CD4-positive, alpha-beta T cell (primary cell): Measurements from ENCODE around the gene ACAD9. TPM values are rescaled to one million over a fixed set of nuclear protein-coding genes. Genes with fewer than 3 reads are reported as not detected.

ENCODE experiments used
- ATAC-seq: fragments of 200-7000 bp; cut with Tn5 transposase; one replicate; pipeline ENCODE4 v1.10.0; 2022; ENCODE audit warnings: mild to moderate bottlenecking; ENCODE audit not compliant: poor library complexity
- CTCF ChIA-PET: fragments of 350-600 bp; sonication (Branson Sonifier 250); formaldehyde crosslinking; loops from one replicate; lab custom pipeline; 2021; ENCODE audit warnings: antibody characterized with exemption, inconsistent platforms; lab: Charles Lee
- POLR2A ChIA-PET: fragments of 350-600 bp; sonication (Branson Sonifier 250); formaldehyde crosslinking; loops from one replicate; lab custom pipeline; 2021; ENCODE audit warnings: antibody characterized with exemption, inconsistent platforms; lab: Charles Lee
- DNase-seq, 14 experiments: peaks; one replicate each; pipeline ENCODE4 v3.0.0-alpha.2; 2013 to 2020; ENCODE audit warnings: mixed read lengths in 2 of 14
- H3K27ac ChIP-seq, 2 donors: one replicate each; pipeline versions ENCODE4 v1.5.1 to v1.7.0; 2013; ENCODE audit warnings: low read length in 2 of 2, low read depth in 1 of 2, mild to moderate bottlenecking in 1 of 2
- H3K27me3 ChIP-seq, 2 experiments: 1 replicate in 1 of 2; 2 replicates in 1 of 2; pipeline versions ENCODE4 v1.6.1 to v1.7.0; 2013; ENCODE audit warnings: low read length in 2 of 2, control low read depth in 1 of 2, mild to moderate bottlenecking in 1 of 2, moderate library complexity in 1 of 2; ENCODE audit not compliant: insufficient read depth in 2 of 2, control insufficient read depth in 1 of 2
- H3K36me3 ChIP-seq: one replicate; pipeline ENCODE4 v1.6.1; 2013; ENCODE audit warnings: low read length, control low read depth; ENCODE audit not compliant: insufficient read depth
- H3K4me1 ChIP-seq: one replicate; pipeline ENCODE4 v1.6.1; 2013; ENCODE audit warnings: low read length, control low read depth; ENCODE audit not compliant: insufficient read depth
- H3K4me3 ChIP-seq: one replicate; pipeline ENCODE4 v1.5.1; 2013; ENCODE audit warnings: mild to moderate bottlenecking, low read length, moderate library complexity
- H3K9me3 ChIP-seq, 2 experiments: 1 replicate in 1 of 2; 2 replicates in 1 of 2; pipeline versions ENCODE4 v1.6.1 to v1.7.0; 2013; ENCODE audit warnings: low read length in 2 of 2, mild to moderate bottlenecking in 2 of 2, control low read depth in 1 of 2, moderate library complexity in 1 of 2; ENCODE audit not compliant: control insufficient read depth in 1 of 2, insufficient read depth in 1 of 2
- H3K27ac Mint-ChIP-seq: one replicate; pipeline ENCODE4 v1.8.0; 2020; ENCODE audit warnings: mixed read lengths
- H3K27me3 Mint-ChIP-seq: one replicate; pipeline ENCODE4 v1.8.0; 2021; ENCODE audit warnings: mixed read lengths
- H3K36me3 Mint-ChIP-seq: one replicate; pipeline ENCODE4 v1.8.0; 2021; ENCODE audit warnings: low read depth, mixed read lengths
- H3K4me1 Mint-ChIP-seq: one replicate; pipeline ENCODE4 v1.8.0; 2021; ENCODE audit warnings: low read depth, mixed read lengths
- H3K4me3 Mint-ChIP-seq: one replicate; pipeline ENCODE4 v1.8.0; 2020; ENCODE audit warnings: mild to moderate bottlenecking, mixed read lengths
- H3K9me3 Mint-ChIP-seq: one replicate; pipeline ENCODE4 v1.8.0; 2020; ENCODE audit warnings: mixed read lengths
- intact Hi-C, 2 experiments: fragments of 100-400 bp; cut with DNase I in 1 of 2; cut with micrococcal nuclease in 1 of 2; formaldehyde crosslinking; loops; one replicate each; pipeline versions ENCODE4 v1.15.1 to v1.9.0; 2023 to 2025; cut with DNase I, micrococcal nuclease
- total RNA-seq, 174 experiments: library from RNA in 2 of 174; stranded (reverse) in 2 of 174; gene quantifications; one replicate each; pipeline ENCODE4 v1.2.3 and lab custom pipeline; 2021 to 2026
- TF ChIP-seq, protein P1 (sequence below): fragments of 200-600 bp; IDR thresholded peaks from one replicate; pipeline ENCODE4 v1.8.0; 2022; ENCODE audit warnings: antibody characterized with exemption, mild to moderate bottlenecking

ACAD9 gene
- total RNA-seq, 2 experiments from 2014 or later, result 64.8 to 71.6 TPM

DNA sequence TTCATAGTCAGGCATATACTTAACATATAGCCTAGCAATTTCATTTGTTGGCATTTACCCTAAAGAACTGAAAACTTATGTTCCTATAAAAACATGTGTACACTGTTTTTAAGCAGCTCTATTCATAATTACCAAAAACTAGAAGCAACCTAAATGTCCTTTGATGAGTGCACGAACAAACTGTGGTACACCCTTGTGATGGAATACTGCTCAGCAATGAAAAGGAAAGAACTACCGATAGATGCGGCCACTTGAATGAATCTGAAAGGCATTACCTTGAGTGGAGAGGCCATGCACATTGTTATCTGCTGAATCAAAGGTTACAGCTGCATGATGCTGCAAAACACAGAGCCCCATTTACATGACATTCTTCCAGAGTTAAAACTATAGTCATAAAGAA is 69.7 kb downstream of the ACAD9 start:
- ATAC-seq (no peak), DNase-seq (no peak)
- Mint-ChIP-seq H3K36me3 (no peaks in the 10 kb centered on the region), H3K27me3 (peaks cover 8% of the 10 kb centered on the region), H3K4me3 (no peak overlapping the region), H3K4me1 (no peaks in the 10 kb centered on the region), H3K27ac (no peak overlapping the region), H3K9me3 (no peaks in the 10 kb centered on the region)
- CTCF ChIA-PET, result no interaction called here
- Histone ChIP-seq H3K4me1 (no peaks in the 10 kb centered on the region), H3K4me3 (no peak overlapping the region), H3K36me3 (no peaks in the 10 kb centered on the region), H3K27ac (no peak overlapping the region), H3K27me3 (no peaks in the 10 kb centered on the region), H3K9me3 (no peaks in the 10 kb centered on the region)
- intact Hi-C loops, result no loop called here
- TF ChIP-seq, protein P1, sequence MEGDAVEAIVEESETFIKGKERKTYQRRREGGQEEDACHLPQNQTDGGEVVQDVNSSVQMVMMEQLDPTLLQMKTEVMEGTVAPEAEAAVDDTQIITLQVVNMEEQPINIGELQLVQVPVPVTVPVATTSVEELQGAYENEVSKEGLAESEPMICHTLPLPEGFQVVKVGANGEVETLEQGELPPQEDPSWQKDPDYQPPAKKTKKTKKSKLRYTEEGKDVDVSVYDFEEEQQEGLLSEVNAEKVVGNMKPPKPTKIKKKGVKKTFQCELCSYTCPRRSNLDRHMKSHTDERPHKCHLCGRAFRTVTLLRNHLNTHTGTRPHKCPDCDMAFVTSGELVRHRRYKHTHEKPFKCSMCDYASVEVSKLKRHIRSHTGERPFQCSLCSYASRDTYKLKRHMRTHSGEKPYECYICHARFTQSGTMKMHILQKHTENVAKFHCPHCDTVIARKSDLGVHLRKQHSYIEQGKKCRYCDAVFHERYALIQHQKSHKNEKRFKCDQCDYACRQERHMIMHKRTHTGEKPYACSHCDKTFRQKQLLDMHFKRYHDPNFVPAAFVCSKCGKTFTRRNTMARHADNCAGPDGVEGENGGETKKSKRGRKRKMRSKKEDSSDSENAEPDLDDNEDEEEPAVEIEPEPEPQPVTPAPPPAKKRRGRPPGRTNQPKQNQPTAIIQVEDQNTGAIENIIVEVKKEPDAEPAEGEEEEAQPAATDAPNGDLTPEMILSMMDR, result no peak
- POLR2A ChIA-PET, result no interaction called here

DNA sequence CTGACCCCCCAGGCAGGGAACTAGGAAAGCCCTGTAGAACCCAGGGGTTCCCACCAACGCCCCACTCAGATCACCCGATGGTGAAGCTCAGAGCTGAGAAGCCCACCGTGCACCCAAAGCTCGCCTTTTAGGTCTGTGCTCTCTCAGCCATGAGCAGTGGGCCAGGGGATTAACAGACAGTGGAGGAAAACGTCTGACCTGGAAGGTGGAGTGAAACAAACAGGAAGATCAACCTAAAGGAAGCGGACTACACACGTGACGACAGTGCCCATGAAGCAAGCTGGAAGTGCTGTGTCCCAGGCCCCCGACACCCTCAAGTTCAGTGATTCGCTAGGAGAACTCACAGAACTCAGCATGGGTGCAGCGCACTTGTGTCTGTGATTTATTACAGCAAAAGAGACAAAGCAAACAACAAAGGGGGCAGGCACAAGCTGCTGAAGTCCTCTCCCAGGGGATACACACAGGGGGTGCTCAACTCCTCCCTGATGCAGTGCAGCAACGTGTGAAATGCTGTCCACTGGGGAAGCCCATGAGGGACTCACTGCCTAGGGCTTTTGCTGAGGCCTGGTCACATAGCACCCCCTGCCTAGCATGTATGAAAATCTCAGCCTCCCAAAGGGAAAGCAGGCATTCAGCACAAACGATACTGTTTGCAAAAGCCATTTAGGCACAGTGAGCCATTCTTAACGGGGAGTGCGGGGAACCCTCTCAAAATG is 71.0 kb downstream of the ACAD9 start:
- DNase-seq, result peak in 8 of 14 experiments; percentile 2 to 55 (median 19)
- CTCF ChIA-PET, result interaction anchor here (0.9 to 1.5 kb wide), 2 partner anchors 20 to 75 kb away, joined by 3 read pairs; no protein-coding TSS in a partner anchor

DNA sequence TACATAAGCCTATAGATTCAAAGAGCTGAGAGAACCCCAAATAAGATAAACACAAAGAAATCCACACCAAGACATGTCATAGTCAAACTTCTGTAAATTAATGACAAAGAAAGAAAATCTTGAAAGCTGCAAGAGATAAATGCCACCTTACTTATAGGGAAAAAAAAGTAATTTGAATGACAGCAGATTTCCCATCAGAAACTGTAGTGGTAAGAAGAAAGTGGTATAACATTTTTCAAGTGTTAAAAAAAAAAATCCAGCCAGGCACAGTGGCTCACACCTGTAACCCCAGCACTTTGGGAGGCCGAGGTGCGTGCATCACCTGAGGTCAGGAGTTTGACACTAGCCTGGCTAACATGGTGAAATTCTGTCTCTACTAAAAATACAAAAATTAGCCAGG is 77.0 kb downstream of the ACAD9 start:
- intact Hi-C loops, result no loop called here
- Histone ChIP-seq H3K27me3 (no peaks in the 10 kb centered on the region), H3K4me1 (no peaks in the 10 kb centered on the region), H3K27ac (no peak overlapping the region), H3K36me3 (no peaks in the 10 kb centered on the region), H3K9me3 (peaks cover 0 to 3% of the 10 kb centered on the region in 2 experiments), H3K4me3 (no peak overlapping the region)
- ATAC-seq, result no peak
- TF ChIP-seq, protein P1, result no peak
- Mint-ChIP-seq H3K36me3 (no peaks in the 10 kb centered on the region), H3K27ac (no peak overlapping the region), H3K27me3 (no peaks in the 10 kb centered on the region), H3K4me1 (no peaks in the 10 kb centered on the region), H3K4me3 (no peak overlapping the region), H3K9me3 (peaks cover 3% of the 10 kb centered on the region)
- no peak for DNase-seq
- POLR2A ChIA-PET, result no interaction called here
- CTCF ChIA-PET, result no interaction called here

More for the DNA sequence above, 71.0 kb downstream of the ACAD9 start:
- H3K27me3 Mint-ChIP-seq, result no peaks in the 10 kb centered on the region
- TF ChIP-seq, protein P1, result peak; percentile 30
- no peak overlapping the region for H3K27ac ChIP-seq
- ATAC-seq, result peak; percentile 71
- H3K36me3 Mint-ChIP-seq, result no peaks in the 10 kb centered on the region
- H3K36me3 ChIP-seq, result no peaks in the 10 kb centered on the region
- POLR2A ChIA-PET, result no interaction called here
- intact Hi-C loops, result no loop called here
- H3K4me3 ChIP-seq, result no peak overlapping the region
- H3K4me3 Mint-ChIP-seq, result no peak overlapping the region
- no peaks in the 10 kb centered on the region for H3K27me3 ChIP-seq
- H3K9me3 ChIP-seq, result no peaks in the 10 kb centered on the region
- H3K9me3 Mint-ChIP-seq, result no peaks in the 10 kb centered on the region
- no peaks in the 10 kb centered on the region for H3K4me1 ChIP-seq
- H3K27ac Mint-ChIP-seq, result no peak overlapping the region
- H3K4me1 Mint-ChIP-seq, result no peaks in the 10 kb centered on the region

Other genes with a start within 250 kb of the ACAD9 start
- 10 to 100 TPM; 67.7 to 72.6 TPM for gene RPN1, start 228.8 kb upstream of the ACAD9 start, total RNA-seq
- gene RAB7A, start 153.4 kb upstream of the ACAD9 start, total RNA-seq, result 100 to 1,000 TPM; 113 to 121 TPM
- gene CFAP92, start 114.5 kb downstream of the ACAD9 start, total RNA-seq, result under 1 TPM; 0.19 to 0.45 TPM
- gene EFCC1, start 121.7 kb downstream of the ACAD9 start, total RNA-seq, result under 1 TPM; 0.22 to 0.25 TPM
- not detected for gene GP9, start 181.2 kb downstream of the ACAD9 start, total RNA-seq
- gene RAB43, start 242.2 kb downstream of the ACAD9 start, total RNA-seq, result 10 to 100 TPM; 47.5 to 48.1 TPM